T-helper 2 cell (primary cell): ENCODE results near the gene DDX11.
"Not testable (repeated sequence)": the region's sequence is repeated elsewhere in the genome, so short reads cannot be mapped to it uniquely, and the experiment has no call there.

ENCODE experiments used
- DNase-seq, 5 experiments: peaks; one replicate each; pipeline versions ENCODE4 v3.0.0 to v3.0.0-alpha.2; 2012 to 2022

Gene DDX11

GRCh38 chr12:31127209-31127848 is 53.7 kb downstream of the DDX11 start:
- not testable (repeated sequence) for DNase-seq

DNA sequence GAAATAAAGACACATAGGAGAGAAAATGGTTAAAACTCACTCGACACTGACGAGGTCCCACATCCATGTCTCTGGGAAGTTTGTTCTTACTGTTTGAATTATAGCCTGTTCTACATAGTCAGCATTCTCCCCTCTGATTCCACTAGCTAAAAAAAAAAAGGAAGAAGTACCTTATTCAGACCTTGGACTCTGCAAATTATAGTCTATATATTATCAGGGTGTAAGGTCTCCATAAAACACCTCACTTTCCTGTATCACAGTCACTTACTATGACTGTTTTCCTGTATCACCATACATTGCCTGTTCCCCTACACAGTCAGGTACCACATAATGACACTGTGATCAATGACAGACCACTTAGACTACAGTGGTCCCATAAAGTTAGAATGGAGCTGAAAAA is 62.9 kb downstream of the DDX11 start:
- not testable (repeated sequence) for DNase-seq

GRCh38 chr12:31144768-31145167 is 71.1 kb downstream of the DDX11 start:
- DNase-seq = not testable (repeated sequence)

DNA sequence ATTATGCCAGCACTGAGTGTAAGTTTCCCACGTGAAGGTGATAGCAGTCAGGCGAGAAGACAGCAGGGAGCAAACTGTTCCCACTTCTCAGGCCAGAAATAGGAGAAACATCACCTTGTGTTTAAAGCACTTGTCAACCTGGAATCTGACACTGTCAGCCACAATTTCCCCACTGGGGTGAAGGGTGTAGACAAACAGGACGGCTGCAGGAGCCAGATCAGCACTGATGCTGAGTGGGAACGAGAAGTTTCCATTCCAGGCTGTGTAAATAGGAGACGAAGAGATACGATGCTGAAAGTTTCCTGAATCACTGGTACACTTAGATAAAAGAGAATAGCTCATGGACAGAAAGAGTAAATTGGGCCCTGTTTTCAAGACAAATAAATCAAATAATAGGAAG is 71.6 kb downstream of the DDX11 start:
- DNase-seq = not testable (repeated sequence)

- DNase-seq = not testable (repeated sequence)
These were observed 73.8 kb downstream of the DDX11 start for GRCh38 chr12:31147415-31147814.

GRCh38 chr12:31150766-31151165 is 77.1 kb downstream of the DDX11 start:
- not testable (repeated sequence) for DNase-seq
